Mucosa of stomach (tissue), 1 donor: ENCODE results near the gene RAB38.
A peak's percentile ranks its signal among the peaks of the same experiment; 100 is the strongest.

ENCODE experiments used
- H3K27me3 ChIP-seq: one replicate; pipeline ENCODE4 v1.7.0; 2013; ENCODE audit warnings: mild to moderate bottlenecking, low read length; ENCODE audit not compliant: control insufficient read depth, insufficient read depth
- H3K36me3 ChIP-seq: one replicate; pipeline ENCODE4 v1.7.0; 2013; ENCODE audit warnings: low read length; ENCODE audit not compliant: control insufficient read depth, insufficient read depth
- H3K4me1 ChIP-seq: one replicate; pipeline ENCODE4 v1.7.0; 2013; ENCODE audit warnings: mild to moderate bottlenecking, low read length; ENCODE audit not compliant: control insufficient read depth, insufficient read depth
- H3K4me3 ChIP-seq: one replicate; pipeline ENCODE4 v1.7.0; 2013; ENCODE audit warnings: low read length
- H3K9ac ChIP-seq: one replicate; pipeline ENCODE4 v1.7.0; 2013; ENCODE audit warnings: mild to moderate bottlenecking, low read length, moderate library complexity
- H3K9me3 ChIP-seq: one replicate; pipeline ENCODE4 v1.7.0; 2013; ENCODE audit warnings: mild to moderate bottlenecking, low read length, moderate library complexity; ENCODE audit not compliant: control insufficient read depth
- donor health status: Pancreatic carcinoma.

RAB38 gene

GRCh38 chr11:88174709-88175568 is at the start of gene RAB38:
Gene RAB38 (minus strand): TSS chr11:88175443. CDS start chr11:88175384, 59 bp downstream.
- Histone ChIP-seq H3K9ac (peak within 1 kb of the TSS; percentile 65), H3K36me3 (no peaks in the 10 kb centered on the region), H3K4me1 (peaks cover 15% of the 10 kb centered on the region), H3K4me3 (peak within 1 kb of the TSS; percentile 47), H3K9me3 (no peaks in the 10 kb centered on the region), H3K27me3 (no peaks in the 10 kb centered on the region)

GRCh38 chr11:88213406-88213805 is 38.2 kb upstream of the RAB38 start:
- Histone ChIP-seq H3K4me3 (no peak overlapping the region), H3K9ac (no peak overlapping the region), H3K36me3 (no peaks in the 10 kb centered on the region)

GRCh38 chr11:88212300-88212699 is 37.1 kb upstream of the RAB38 start:
- Histone ChIP-seq H3K4me1 (no peaks in the 10 kb centered on the region), H3K9me3 (no peaks in the 10 kb centered on the region), H3K9ac (no peak overlapping the region), H3K27me3 (no peaks in the 10 kb centered on the region), H3K4me3 (no peak overlapping the region), H3K36me3 (no peaks in the 10 kb centered on the region)

More at GRCh38 chr11:88213406-88213805, 38.2 kb upstream of the RAB38 start:
- H3K4me1 ChIP-seq, result no peaks in the 10 kb centered on the region
- H3K9me3 ChIP-seq, result no peaks in the 10 kb centered on the region
- H3K27me3 ChIP-seq, result no peaks in the 10 kb centered on the region

GRCh38 chr11:88208745-88209144 is 33.5 kb upstream of the RAB38 start:
- H3K27me3 ChIP-seq, result no peaks in the 10 kb centered on the region
- no peaks in the 10 kb centered on the region for H3K36me3 ChIP-seq
- H3K9ac ChIP-seq, result no peak overlapping the region
- H3K4me3 ChIP-seq, result no peak overlapping the region
- no peaks in the 10 kb centered on the region for H3K9me3 ChIP-seq
- H3K4me1 ChIP-seq, result no peaks in the 10 kb centered on the region

GRCh38 chr11:88206751-88207150 is 31.5 kb upstream of the RAB38 start:
- no peak overlapping the region for H3K4me3 ChIP-seq
- no peaks in the 10 kb centered on the region for H3K4me1 ChIP-seq
- no peaks in the 10 kb centered on the region for H3K36me3 ChIP-seq
- no peaks in the 10 kb centered on the region for H3K9me3 ChIP-seq
- no peaks in the 10 kb centered on the region for H3K27me3 ChIP-seq
- H3K9ac ChIP-seq, result no peak overlapping the region

- no peak overlapping the region for H3K9ac ChIP-seq
- no peaks in the 10 kb centered on the region for H3K9me3 ChIP-seq
- no peaks in the 10 kb centered on the region for H3K27me3 ChIP-seq
- no peak overlapping the region for H3K4me3 ChIP-seq
- H3K4me1 ChIP-seq, result no peaks in the 10 kb centered on the region
- H3K36me3 ChIP-seq, result no peaks in the 10 kb centered on the region
Measured at GRCh38 chr11:88204353-88204752, 29.1 kb upstream of the RAB38 start.

- Histone ChIP-seq H3K4me1 (no peaks in the 10 kb centered on the region), H3K9me3 (no peaks in the 10 kb centered on the region), H3K36me3 (no peaks in the 10 kb centered on the region), H3K4me3 (no peak overlapping the region), H3K9ac (no peak overlapping the region), H3K27me3 (no peaks in the 10 kb centered on the region)
Measured at GRCh38 chr11:88203604-88204003, 28.4 kb upstream of the RAB38 start.

GRCh38 chr11:88202498-88202897 is 27.3 kb upstream of the RAB38 start:
- no peaks in the 10 kb centered on the region for H3K9me3 ChIP-seq
- no peak overlapping the region for H3K9ac ChIP-seq
- no peak overlapping the region for H3K4me3 ChIP-seq
- no peaks in the 10 kb centered on the region for H3K4me1 ChIP-seq
- no peaks in the 10 kb centered on the region for H3K27me3 ChIP-seq
- H3K36me3 ChIP-seq, result no peaks in the 10 kb centered on the region

- no peaks in the 10 kb centered on the region for H3K4me1 ChIP-seq
- H3K27me3 ChIP-seq, result no peaks in the 10 kb centered on the region
- H3K9me3 ChIP-seq, result no peaks in the 10 kb centered on the region
Measured at GRCh38 chr11:88196393-88196792, 21.1 kb upstream of the RAB38 start.

GRCh38 chr11:88195908-88196307 is 20.7 kb upstream of the RAB38 start:
- H3K9ac ChIP-seq, result no peak overlapping the region
- H3K9me3 ChIP-seq, result no peaks in the 10 kb centered on the region
- no peaks in the 10 kb centered on the region for H3K36me3 ChIP-seq
- H3K4me3 ChIP-seq, result no peak overlapping the region
- H3K4me1 ChIP-seq, result no peaks in the 10 kb centered on the region
- no peaks in the 10 kb centered on the region for H3K27me3 ChIP-seq

More at GRCh38 chr11:88196393-88196792, 21.1 kb upstream of the RAB38 start:
- no peaks in the 10 kb centered on the region for H3K36me3 ChIP-seq
- H3K4me3 ChIP-seq, result no peak overlapping the region
- no peak overlapping the region for H3K9ac ChIP-seq

- Histone ChIP-seq H3K9ac (no peak overlapping the region), H3K4me1 (no peaks in the 10 kb centered on the region), H3K9me3 (no peaks in the 10 kb centered on the region), H3K27me3 (no peaks in the 10 kb centered on the region), H3K36me3 (no peaks in the 10 kb centered on the region), H3K4me3 (no peak overlapping the region)
Measured at GRCh38 chr11:88194990-88195389, 19.7 kb upstream of the RAB38 start.

GRCh38 chr11:88193278-88193677 is 18.0 kb upstream of the RAB38 start:
- Histone ChIP-seq H3K9me3 (no peaks in the 10 kb centered on the region), H3K4me1 (no peaks in the 10 kb centered on the region), H3K9ac (no peak overlapping the region), H3K4me3 (no peak overlapping the region), H3K27me3 (no peaks in the 10 kb centered on the region), H3K36me3 (no peaks in the 10 kb centered on the region)
